GM23338 (cell line): Measurements from ENCODE around the gene THRB. TPM values are rescaled to one million over a fixed set of nuclear protein-coding genes. Genes with fewer than 3 reads are reported as not detected.

Experiments used
- ATAC-seq: fragments of 200-7000 bp; cut with Tn5 transposase; 3 replicates; pipeline ENCODE4 v1.9.1; 2020
- DNase-seq: peaks from one replicate; pipeline ENCODE4 v3.0.0-alpha.2; 2015; ENCODE audit warnings: low spot score
- H2AFZ ChIP-seq: fragments of 200-600 bp; sonication (generic); 2 replicates; pipeline ENCODE4 v1.8.0; 2016; ENCODE audit warnings: antibody characterized with exemption, mild to moderate bottlenecking, moderate library complexity
- H3F3A ChIP-seq: fragments of 200-600 bp; sonication (generic); replicated peaks from 2 replicates; pipeline ENCODE4 v1.8.0; 2017; ENCODE audit warnings: antibody characterized with exemption, mixed run types, low read depth
- H3K27ac ChIP-seq: fragments of 200-600 bp; sonication (generic); 2 replicates; pipeline ENCODE4 v1.6.1; 2016; ENCODE audit warnings: low read depth
- H3K27me3 ChIP-seq: fragments of 200-600 bp; sonication (generic); 2 replicates; pipeline ENCODE4 v1.8.0; 2016; ENCODE audit warnings: mild to moderate bottlenecking, mixed run types, moderate library complexity; ENCODE audit not compliant: insufficient read depth
- H3K36me3 ChIP-seq: fragments of 200-600 bp; sonication (generic); 2 replicates; pipeline ENCODE4 v1.8.0; 2016; ENCODE audit warnings: mild to moderate bottlenecking; ENCODE audit not compliant: insufficient read depth
- H3K4me1 ChIP-seq: fragments of 200-600 bp; sonication (generic); 2 replicates; pipeline ENCODE4 v1.8.0; 2016; ENCODE audit warnings: mild to moderate bottlenecking, moderate library complexity; ENCODE audit not compliant: insufficient read depth
- H3K4me2 ChIP-seq: fragments of 200-600 bp; sonication (generic); 2 replicates; pipeline ENCODE4 v1.7.1; 2017; ENCODE audit warnings: mixed run types
- H3K4me3 ChIP-seq: fragments of 200-600 bp; sonication (generic); 2 replicates; pipeline ENCODE4 v1.6.1; 2016; ENCODE audit warnings: mixed run types
- H3K79me2 ChIP-seq: fragments of 200-600 bp; sonication (generic); replicated peaks from 2 replicates; pipeline ENCODE4 v1.8.0; 2017; ENCODE audit warnings: mild to moderate bottlenecking; ENCODE audit not compliant: insufficient read depth
- H3K9me2 ChIP-seq: fragments of 200-600 bp; sonication (generic); 2 replicates; pipeline ENCODE4 v1.8.0; 2017; ENCODE audit not compliant: insufficient read depth
- H4K20me1 ChIP-seq: fragments of 200-600 bp; sonication (generic); replicated peaks from 2 replicates; pipeline ENCODE4 v1.8.0; 2017; ENCODE audit warnings: mild to moderate bottlenecking; ENCODE audit not compliant: insufficient read depth
- H3K27ac Mint-ChIP-seq: 2 replicates; pipeline ENCODE4 v1.8.0; 2020; ENCODE audit warnings: inconsistent platforms, mild to moderate bottlenecking, moderate library complexity, mixed read lengths
- H3K27me3 Mint-ChIP-seq: 3 replicates; pipeline ENCODE4 v1.8.0; 2022; ENCODE audit warnings: low read depth, mild to moderate bottlenecking, moderate library complexity, mixed read lengths, inconsistent platforms; ENCODE audit not compliant: insufficient read depth, poor library complexity
- H3K36me3 Mint-ChIP-seq: 3 replicates; pipeline ENCODE4 v1.8.0; 2021; ENCODE audit warnings: low read depth, mild to moderate bottlenecking, inconsistent platforms, moderate library complexity, mixed read lengths
- H3K4me1 Mint-ChIP-seq: 3 replicates; pipeline ENCODE4 v1.8.0; 2020; ENCODE audit warnings: mild to moderate bottlenecking, inconsistent platforms, mixed read lengths
- H3K4me3 Mint-ChIP-seq: 3 replicates; pipeline ENCODE4 v1.8.0; 2021; ENCODE audit warnings: moderate library complexity, mild to moderate bottlenecking, inconsistent platforms, mixed read lengths
- H3K9me3 Mint-ChIP-seq: 3 replicates; pipeline ENCODE4 v1.8.0; 2020; ENCODE audit warnings: moderate library complexity, mild to moderate bottlenecking, inconsistent platforms, mixed read lengths
- CREB1 ChIP-seq: fragments of 250-450 bp; sonication (Bioruptor Pico); IDR thresholded peaks from 2 replicates; pipeline ENCODE4 v1.5.0; 2020; ENCODE audit warnings: low read depth, mild to moderate bottlenecking, moderate library complexity
- CTCF ChIP-seq, 2 experiments: fragments of 200-600 bp in 1 of 2; sonication (generic) in 1 of 2; conservative IDR thresholded peaks; 2 replicates each; pipeline versions ENCODE4 v1.5.1 to v1.6.1; 2016 to 2017; ENCODE audit warnings: antibody characterized with exemption in 2 of 2, low read depth in 2 of 2, mild to moderate bottlenecking in 2 of 2, moderate library complexity in 1 of 2
- ETS1 ChIP-seq: IDR thresholded peaks from 2 replicates; pipeline ENCODE4 v1.6.1; 2016; ENCODE audit warnings: antibody characterized with exemption
- EZH2 ChIP-seq: fragments of 200-600 bp; sonication (generic); IDR thresholded peaks from one replicate; pipeline ENCODE4 v1.8.0; 2017; ENCODE audit warnings: antibody characterized with exemption, mild to moderate bottlenecking, low read depth; ENCODE audit not compliant: unreplicated experiment
- EZH2phosphoT487 ChIP-seq: fragments of 200-600 bp; sonication (generic); IDR thresholded peaks from one replicate; pipeline ENCODE4 v1.8.1; 2018; ENCODE audit warnings: antibody characterized with exemption; ENCODE audit not compliant: unreplicated experiment
- REST ChIP-seq: IDR thresholded peaks from one replicate; pipeline ENCODE4 v1.6.1; 2018; ENCODE audit warnings: antibody characterized with exemption; ENCODE audit not compliant: unreplicated experiment
- ZNF114 ChIP-seq: fragments of 250-450 bp; sonication (Bioruptor Pico); IDR thresholded peaks from 2 replicates; pipeline ENCODE4 v1.5.0; 2020; ENCODE audit warnings: mild to moderate bottlenecking, moderate library complexity
- ZNF331 ChIP-seq: fragments of 250-450 bp; sonication (Bioruptor Pico); IDR thresholded peaks from 2 replicates; pipeline ENCODE4 v1.5.0; 2020; ENCODE audit warnings: low read depth, mild to moderate bottlenecking, moderate library complexity
- ZNF462 ChIP-seq: fragments of 250-450 bp; sonication (Bioruptor Pico); IDR thresholded peaks from 2 replicates; pipeline ENCODE4 v1.5.0; 2020; ENCODE audit warnings: mild to moderate bottlenecking, moderate library complexity
- polyA plus RNA-seq: library from polyadenylated mRNA; unstranded; fragments of >200 nt; fragmentation: Nextera tagmentation; extraction: Ambion mirVana; gene quantifications from 2 replicates; pipeline ENCODE4 v1.2.1, GENCODE V29; 2016
- total RNA-seq: library from RNA; depleted of rRNA; stranded (reverse); fragments of >200 nt; shearing (Covaris generic); gene quantifications from 2 replicates; pipeline ENCODE4 v1.2.3, GENCODE V29; 2014

The THRB gene
- total and polyA plus RNA-seq, 2 experiments from 2014 or later: 1.7 to 3.2 TPM

- no peak for TF ChIP-seq ZNF462 (CRISPR knock-in tag)
Observed at GRCh38 chr3:24096695-24097290, 397.9 kb downstream of the THRB start (continued).

GRCh38 chr3:24096271-24096670 is 398.4 kb downstream of the THRB start:
- Mint-ChIP-seq H3K4me1 (peaks cover 7% of the 10 kb centered on the region; the same call in 2 of the 3 replicates), H3K9me3 (peaks cover 7% of the 10 kb centered on the region; the same call in 1 of the 3 replicates), H3K27me3 (peaks cover 5% of the 10 kb centered on the region)
- TF ChIP-seq ETS1 (no peak), ZNF331 (no peak), EZH2phosphoT487 (no peak), CTCF (conservative IDR thresholded peaks at IDR 0.05; ENCODE audit: low read depth in 2 of 2) (no peak), ZNF114 (CRISPR knock-in tag) (no peak), EZH2 (no peak), REST (no peak), CREB1 (no peak)

More at GRCh38 chr3:24096271-24096670, 398.4 kb downstream of the THRB start:
- Mint-ChIP-seq H3K27ac (no peak overlapping the region), H3K4me3 (no peak overlapping the region), H3K36me3 (peaks cover 4% of the 10 kb centered on the region; the same call in 2 of the 3 replicates)
- DNase-seq: no peak
- no peak overlapping the region for H2AFZ ChIP-seq
- H3K4me3 ChIP-seq: no peak overlapping the region
- no peak overlapping the region for H3K27ac ChIP-seq
- H3K4me2 ChIP-seq: no peak overlapping the region
- H3K9me2 ChIP-seq: no peaks in the 10 kb centered on the region; the same call in 1 of the 2 replicates
- ATAC-seq: no peak
- no peaks in the 10 kb centered on the region for H4K20me1 ChIP-seq
- no peaks in the 10 kb centered on the region for H3F3A ChIP-seq
- no peaks in the 10 kb centered on the region for H3K36me3 ChIP-seq
- no peaks in the 10 kb centered on the region for H3K27me3 ChIP-seq
- H3K4me1 ChIP-seq: no peaks in the 10 kb centered on the region
- no peaks in the 10 kb centered on the region for H3K79me2 ChIP-seq
